Stimulated activated CD4-positive, alpha-beta T cell treated with anti-CD3 and anti-CD28 coated beads, TNF-alpha, amount 100 ng/mL, for 48 hours (primary cell): ENCODE data around the gene IFNAR1.

Experiments used
- DNase-seq, 3 donors: peaks; one replicate each; pipeline ENCODE4 v3.0.0-alpha.2; 2020; ENCODE audit warnings: low read depth in 3 of 3

Gene IFNAR1

DNA sequence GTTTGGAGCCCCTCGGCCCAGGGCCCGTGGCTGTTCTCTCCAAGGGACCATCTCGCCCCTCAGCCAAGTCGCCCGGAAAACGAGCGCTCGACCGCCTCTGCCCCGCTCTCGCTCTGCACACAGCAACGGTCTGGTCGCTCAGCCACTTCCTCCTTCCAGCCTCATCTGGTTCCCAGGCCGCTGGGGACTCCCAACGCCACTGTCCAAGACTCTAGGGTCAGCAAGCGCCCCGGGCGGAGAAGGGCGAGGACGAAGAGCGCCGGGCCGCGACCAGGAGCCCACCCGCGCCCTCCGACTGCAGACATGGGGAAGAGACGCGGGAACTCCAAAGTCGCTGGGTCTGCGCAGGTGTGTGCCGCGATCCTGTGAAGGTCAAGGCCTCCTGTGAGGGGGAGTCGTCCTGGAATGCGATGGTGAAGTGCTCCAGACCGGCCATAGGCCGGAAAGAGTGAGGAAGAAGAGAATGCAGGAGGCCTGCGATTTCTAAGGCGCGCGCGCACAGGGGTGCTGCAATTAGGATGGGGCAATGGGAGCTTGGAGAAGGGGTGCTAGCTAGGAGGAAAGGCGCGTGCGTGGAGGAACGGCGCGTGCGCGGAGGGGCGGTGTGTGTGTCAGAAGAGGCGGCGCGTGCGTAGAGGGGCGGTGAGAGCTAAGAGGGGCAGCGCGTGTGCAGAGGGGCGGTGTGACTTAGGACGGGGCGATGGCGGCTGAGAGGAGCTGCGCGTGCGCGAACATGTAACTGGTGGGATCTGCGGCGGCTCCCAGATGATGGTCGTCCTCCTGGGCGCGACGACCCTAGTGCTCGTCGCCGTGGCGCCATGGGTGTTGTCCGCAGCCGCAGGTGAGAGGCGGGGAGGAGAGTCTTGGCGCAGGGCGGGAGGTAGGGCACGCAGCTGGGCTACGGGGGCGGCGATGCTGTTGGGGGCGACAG, at the start of gene IFNAR1:
Gene IFNAR1, plus strand, starts transcription at position 680 of the 931 bp plus-strand sequence. Its CDS starts 86 bp downstream, at position 766.
- DNase-seq, result peak; percentile 94 to 99 (median 97)

DNA sequence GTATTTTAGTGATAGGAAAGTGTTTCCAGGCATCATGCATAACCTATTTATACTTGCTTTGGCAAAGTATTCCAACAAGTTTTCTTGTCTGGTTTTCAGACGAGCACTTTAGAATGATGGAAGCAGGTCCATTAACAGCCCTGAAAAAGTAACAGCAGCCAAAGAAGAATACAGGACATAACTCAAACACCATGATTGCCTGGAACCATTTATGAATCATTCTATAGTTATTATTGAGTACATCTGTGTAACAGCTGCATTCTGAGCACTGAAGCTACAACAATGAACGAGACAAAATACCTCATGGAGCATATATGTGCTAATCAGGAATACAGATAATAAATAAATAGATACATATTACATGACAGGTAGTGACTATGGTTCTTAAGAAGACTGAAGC, 46.0 kb upstream of the IFNAR1 start:
- DNase-seq, result no peak

DNA sequence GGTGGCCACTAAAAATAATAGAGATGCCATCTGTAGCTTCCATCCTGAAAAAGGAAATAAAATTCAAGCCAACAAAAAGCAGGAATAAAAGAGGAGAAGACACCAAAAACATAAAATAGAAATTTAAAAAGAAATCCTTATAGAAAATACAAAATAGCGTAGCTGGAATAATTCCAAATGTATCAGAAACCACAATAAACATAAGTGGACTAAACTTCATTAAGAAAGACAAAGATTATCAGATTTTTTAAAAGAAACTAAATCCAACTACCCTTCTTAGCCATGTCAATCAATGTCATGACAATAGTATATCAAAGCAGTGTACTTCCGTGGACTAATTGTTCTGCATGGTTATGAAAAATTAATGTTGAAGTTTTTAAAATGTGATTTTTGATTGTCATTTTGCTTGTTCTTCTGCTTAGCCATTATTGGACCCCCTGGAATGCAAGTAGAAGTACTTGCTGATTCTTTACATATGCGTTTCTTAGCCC, 45.4 kb upstream of the IFNAR1 start:
- no peak for DNase-seq

DNA sequence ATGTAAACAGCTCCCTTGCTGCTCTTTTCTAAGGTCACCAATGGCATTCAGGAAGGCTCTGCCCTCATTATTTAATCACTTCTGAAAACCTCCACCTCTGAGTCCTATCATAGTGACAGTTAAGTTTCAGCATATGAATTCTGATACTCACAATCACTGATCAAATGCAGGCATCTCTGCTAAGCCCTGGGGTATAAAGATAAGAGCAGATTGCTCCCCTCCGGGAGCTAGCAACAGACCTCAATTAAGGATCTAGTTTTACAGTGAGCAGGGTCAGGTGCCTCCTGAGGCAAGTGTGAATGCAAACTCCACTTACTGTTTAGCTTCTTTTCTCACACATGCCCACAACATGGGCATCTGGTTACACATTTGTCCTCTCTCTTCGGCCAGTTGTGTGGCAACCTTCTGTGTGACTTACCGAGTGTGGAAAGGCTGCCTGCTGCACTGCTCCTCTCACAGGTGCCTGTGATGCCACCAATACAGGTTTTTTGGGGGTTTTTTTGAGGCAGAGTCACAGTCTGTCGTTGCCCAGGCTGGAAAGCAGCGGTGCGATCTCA, 43.6 kb upstream of the IFNAR1 start:
- no peak for DNase-seq

DNA sequence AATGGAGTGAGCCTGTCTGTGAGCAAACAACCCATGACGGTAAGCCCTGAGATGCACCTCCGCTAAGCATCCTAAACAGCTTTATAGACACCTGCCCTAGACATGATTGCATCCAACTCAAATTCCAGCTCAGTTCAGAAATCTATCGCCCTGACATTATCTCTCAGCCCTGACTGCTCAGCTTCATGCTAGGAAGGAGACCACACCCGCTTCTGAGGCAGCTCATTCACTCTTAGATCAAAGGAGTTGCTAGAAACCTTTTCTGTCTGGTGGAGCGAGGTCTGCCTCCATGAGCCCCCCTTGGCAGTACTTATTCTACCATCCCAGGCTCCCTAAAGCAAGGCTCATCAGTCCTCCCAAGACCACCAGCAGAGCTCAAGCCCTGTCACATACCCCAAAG, 41.6 kb upstream of the IFNAR1 start:
- DNase-seq, result no peak

DNA sequence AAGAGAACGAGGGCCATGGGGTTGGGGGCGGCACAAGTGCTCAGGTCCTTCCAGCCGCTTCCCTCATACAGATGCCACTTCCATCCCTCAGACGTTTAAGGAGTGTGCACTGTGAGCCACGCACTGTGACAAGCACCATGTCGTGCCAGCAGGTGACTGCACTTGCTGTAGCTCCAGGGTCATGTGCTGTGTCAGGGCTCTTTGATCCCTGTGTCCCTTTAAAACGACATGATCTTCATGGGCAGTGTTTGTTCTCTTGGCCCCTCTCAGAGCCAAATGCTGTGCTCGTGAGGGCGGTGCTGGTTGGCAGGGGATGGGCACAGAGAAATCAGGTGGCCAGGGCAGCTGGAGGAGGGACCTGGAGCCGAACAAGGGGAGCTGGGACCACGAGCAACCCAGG, 38.7 kb upstream of the IFNAR1 start:
- DNase-seq, result no peak

DNA sequence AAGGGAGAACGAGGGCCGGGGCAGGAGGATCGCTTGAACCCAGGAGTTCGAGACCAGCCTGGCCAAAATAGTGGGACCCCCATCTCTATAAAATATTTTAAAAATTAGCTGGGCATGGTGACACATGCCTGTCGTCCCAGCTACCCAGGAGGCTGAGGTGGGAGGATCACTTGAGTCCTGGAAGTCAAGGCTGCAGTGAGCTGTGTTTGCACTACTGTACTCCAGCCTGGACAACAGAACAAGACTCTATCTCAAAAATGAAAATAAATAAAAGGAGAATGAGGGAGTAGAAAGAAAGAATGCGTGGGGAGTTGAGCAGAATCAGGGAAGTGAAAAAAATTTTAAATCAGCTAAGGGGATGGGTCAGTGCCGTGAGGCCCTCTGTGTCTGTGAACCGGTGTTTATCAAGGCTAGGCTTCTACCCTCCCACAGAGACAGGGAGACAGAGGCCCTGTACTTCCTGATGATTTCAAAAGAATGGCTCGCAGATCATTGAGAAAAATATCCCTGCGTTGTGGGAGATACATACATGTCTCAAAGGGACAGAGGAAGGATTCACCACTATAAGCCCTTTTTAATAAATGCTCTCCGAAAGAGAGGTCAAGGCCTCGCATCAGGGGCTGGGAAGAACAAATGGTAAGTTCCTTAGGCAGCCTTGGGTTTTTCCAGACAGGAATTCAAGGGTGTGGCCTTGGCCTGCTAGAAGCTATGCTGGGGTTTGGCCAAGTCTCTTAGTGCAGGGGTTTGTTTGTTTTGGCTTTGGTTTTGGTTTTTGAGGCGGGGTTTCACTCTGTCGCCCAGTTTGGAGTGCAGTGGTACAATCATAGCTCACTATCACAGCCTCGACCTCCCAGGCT, 37.9 kb upstream of the IFNAR1 start:
- DNase-seq, result no peak

DNA sequence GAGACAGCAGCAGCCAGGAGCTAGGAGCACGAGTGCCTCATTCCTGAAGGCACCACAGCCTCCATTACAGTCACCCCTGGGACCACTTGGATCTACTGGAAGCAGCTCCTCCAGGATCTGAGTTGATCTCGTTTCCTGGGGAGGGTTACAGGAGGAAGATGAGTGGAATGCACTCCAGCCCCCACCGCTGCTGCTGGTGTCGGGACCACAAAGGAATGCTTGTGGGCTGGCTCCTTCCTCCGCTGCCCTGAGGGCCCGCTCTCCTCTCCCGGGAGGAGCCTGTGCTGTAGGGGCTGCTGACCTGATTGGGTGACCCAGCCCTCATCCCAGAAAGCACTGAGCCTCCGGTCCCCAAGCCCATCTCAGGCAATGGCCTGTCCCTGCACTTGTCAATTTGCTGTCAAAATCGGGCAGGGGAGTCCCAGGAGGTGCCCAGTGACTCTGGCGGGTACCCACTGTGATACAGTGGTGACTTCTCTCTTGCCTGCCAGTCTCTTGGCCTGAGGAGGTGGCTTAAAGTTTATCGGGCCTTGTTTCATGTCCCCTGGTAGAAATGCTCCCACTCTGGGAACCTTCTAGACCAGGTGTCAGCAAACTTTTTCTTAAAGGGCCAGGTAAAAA, 35.5 kb upstream of the IFNAR1 start:
- no peak for DNase-seq

DNA sequence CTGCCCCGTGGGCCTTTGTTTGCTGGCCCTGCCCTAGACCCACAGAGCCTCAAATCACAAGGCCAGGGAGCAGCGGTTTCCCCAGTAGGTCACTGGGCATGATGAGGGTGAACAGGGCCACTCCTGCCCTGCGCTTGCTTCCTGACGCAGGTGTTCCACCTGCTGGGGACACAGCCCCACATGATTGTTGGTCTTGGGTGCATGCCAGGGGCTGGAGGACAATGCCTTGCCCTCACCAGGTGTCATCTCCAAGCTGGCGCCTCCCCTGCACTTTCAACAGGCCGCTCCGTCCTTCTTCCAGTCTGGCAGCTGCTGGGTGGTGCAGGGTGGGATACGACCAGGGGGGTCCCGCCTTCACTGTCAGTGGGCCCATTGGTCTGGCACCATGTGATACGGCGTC, 34.3 kb upstream of the IFNAR1 start:
- DNase-seq, result no peak

DNA sequence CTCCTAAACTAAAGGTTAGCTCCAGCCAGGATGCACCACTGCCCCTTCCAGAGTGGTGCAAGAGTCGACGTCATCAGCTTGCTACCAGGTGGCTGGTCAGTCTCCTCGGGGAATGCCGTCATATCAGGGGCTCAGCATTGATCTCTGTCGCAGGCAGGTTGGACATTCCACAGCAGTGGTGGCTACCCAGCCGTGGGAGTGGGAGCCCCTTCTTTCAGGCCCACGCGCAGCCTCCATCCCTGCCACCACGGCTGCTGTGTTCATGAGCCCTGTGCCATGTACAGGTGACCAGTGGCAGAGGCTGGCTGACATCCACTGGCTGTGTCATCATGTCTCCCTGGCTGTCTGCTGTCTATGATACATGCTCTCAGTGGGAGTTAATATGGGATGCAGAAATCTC, 33.1 kb upstream of the IFNAR1 start:
- DNase-seq, result no peak

DNA sequence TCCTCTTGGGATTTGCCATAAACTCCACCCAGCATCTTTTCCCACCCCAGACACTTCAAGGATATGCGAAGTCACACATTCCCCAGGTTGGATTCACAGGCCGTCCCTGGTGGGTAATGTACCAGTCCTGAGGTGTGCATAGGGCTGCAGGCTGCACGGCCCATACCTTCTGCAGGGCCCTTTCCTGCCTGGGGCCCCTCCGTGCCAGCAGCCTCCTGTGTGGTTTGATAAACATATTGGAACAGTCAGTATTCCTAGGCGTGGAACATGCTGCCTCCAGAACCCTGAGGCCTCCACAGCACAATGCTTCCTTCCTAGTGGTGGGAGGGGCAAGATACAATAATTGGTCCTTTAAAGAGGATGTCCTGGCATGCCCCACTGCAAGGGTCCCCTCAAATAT, 32.0 kb upstream of the IFNAR1 start:
- DNase-seq, result no peak

DNA sequence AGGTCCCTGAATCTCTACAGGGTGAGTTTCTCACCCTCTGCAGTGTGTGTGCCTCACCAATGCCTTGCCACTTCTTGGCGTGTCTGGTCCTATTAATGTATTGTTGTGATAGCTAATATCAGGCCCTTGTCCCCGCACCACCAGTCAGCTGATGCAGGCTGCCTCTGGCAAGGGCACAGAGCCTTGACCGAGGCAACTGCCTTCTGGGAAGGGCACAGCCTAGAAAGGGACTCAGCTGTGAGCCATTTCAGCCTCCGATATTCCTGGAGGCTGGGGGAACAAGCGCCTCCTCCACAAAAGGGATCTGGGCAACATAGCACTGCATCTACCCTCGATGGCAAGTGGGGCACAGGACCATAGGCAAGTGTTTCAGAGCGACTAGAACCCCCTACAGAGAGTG, 31.6 kb upstream of the IFNAR1 start:
- no peak for DNase-seq

DNA sequence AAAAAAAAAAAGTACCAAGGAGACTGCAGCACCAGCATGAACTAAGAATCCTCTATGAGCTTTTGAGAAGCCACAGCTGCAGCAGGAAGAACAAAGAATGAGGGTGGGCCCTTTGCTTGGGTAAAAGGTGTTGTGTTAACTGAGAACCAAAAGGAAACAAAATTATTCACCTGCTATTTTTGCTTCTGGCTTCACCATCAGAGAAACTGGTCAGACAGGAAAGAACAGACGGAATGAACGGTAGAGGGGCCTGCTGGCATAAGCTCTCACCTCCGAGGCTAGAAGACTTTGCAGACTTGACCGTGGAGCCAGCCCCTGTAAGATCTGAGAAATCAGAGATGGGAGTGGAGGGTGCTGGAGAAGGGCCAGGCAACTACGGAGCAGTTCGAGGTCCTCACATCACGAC, 31.0 kb upstream of the IFNAR1 start:
- no peak for DNase-seq

DNA sequence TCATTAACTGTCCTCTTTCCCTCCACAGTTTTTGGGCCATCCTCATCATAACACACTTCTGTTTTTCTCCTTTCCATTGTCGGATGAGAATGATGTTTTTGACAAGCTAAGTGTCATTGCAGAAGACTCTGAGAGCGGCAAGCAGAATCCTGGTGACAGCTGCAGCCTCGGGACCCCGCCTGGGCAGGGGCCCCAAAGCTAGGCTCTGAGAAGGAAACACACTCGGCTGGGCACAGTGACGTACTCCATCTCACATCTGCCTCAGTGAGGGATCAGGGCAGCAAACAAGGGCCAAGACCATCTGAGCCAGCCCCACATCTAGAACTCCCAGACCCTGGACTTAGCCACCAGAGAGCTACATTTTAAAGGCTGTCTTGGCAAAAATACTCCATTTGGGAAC, 28.6 kb upstream of the IFNAR1 start:
- no peak for DNase-seq

DNA sequence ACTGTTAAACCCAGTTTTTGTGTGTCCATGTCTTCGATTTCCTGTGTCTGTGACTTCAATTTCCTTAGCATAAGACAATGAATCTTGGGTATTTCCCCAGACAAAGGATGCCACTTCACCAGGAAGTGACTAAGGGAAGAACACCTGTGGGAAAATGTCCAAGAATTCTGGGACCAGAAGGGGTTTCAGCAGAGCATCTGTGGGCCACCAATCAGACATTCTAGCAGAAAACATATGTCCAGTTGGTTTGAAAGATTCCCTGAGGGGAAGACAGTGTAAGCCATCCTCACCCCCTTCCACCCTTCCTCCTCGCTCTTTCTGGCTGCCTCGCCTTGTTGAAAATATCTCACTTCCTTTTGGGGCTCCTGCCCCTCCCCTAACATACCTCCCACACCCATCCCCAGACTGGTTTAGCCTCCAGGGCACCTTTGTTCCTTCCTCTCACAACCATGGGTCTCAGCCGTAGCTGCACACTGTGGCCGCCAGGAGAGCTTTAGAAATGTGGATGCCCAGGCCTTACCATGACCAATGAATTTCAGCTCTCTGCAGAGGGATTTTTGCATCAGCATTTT, 25.5 kb upstream of the IFNAR1 start:
- DNase-seq, result peak; percentile 10 to 40 (median 27)

DNA sequence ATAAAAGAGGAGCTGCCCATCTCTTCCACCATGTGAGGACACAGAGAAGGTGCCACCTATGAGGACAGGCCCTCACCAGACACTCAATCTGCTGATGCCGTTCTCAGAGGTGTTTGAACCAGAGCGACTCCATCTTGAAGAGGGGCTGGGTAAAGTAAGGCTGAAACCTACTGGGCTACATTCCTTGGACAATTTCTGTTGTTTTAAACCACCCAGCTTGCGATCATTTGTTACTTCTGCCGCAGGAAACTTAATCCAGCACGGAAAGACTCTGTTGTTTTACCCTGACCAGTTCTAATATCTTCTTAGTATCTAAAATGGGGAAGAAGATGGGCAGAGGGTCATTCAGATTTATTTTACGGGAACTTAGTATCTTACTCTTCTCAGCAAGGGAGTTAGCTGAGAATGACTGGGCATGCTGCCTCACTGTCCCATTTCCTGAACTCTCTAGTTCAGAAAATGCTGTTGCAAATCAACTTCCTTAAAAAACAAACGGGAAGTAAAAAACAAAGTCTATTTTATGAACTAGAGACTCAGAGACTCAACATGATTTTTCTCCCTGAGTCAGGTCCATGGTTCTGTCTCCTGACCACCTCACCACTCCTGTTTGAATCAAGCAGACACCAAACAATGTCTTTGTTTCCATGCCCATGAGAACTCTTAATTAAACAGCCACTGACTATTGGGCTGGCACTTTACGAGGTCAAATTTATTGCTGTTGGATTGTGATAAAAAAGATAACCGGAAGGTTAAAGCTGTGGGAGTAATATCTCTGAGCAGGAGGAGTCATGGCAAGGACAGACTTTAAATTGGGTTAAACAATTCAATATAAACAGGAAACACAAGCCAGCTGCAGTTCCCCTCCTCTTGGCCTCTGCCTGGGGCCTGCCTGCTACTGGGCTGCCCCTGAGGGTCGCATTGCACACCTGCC, 23.8 kb upstream of the IFNAR1 start:
- DNase-seq, result no peak

DNA sequence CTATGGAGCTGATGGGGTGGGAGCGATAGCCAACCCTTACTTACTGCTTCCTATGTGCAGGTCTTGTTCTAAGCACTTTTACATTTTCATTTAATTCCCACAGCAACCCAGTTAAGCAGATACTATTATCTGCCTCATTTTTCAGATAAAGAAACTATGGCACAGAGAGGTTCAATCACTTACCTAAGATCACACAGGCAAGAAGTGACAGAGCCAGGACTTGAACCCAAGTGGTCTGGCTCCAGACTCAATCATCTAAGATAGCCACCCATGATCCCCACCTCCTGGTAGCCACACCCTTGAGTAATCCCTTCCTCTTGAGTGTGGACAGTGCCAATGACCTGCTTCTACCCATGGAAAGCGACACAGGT, 23.2 kb upstream of the IFNAR1 start:
- no peak for DNase-seq

DNA sequence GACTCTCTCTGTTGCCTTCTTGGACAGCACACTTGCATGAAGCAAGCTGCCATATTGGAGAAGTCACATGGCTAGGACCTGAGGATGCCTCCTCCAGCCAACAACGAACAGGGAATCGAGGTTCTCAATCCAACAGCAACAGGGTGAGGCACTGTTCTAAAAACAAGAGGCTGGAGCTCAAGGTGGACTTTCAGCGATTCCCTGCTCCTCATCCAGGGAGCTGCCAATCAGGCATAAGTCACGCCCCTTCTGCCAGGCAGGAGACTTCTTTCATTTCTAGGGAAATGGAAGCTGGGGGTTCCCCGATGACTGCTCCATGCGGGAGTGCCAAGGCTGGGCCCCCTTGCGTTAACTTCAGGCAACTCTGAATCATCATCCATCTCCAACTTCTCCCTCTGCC, 22.7 kb upstream of the IFNAR1 start:
- no peak for DNase-seq

DNA sequence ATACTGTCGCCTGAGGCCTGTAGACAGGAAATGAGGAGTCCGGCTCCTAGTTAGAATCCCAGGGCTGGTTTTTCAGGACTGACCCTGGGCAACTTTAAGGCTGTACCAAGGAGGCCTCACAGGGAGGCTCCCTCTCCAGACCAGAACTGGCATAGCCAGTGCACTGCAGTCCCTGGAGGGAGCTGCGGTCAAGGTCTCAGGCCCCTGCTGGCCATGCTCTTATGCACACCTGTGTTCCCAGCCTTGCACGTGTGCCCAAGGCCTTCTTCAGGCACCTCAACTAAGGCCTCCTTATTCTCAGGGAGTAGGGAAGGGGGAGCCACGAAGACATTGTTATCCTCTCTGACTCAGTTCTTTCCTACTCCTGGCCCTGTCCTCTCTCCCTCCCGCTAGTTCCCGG, 22.0 kb upstream of the IFNAR1 start:
- no peak for DNase-seq

DNA sequence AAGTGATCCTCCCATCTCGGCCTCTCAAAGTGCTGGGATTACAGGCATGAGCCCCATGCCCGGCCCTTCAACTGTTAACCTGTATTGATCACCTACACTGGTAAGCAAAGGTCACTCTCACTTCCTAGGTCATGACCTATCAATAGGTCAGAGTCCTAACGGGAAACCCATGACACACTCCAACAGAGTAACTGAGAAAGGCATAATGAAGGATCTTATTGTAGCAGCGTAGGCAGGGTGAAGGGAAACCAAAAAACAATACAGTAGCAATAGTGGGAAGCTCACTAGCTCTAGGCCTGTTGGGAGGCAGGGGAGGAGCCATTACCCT, 19.5 kb upstream of the IFNAR1 start:
- no peak for DNase-seq

DNA sequence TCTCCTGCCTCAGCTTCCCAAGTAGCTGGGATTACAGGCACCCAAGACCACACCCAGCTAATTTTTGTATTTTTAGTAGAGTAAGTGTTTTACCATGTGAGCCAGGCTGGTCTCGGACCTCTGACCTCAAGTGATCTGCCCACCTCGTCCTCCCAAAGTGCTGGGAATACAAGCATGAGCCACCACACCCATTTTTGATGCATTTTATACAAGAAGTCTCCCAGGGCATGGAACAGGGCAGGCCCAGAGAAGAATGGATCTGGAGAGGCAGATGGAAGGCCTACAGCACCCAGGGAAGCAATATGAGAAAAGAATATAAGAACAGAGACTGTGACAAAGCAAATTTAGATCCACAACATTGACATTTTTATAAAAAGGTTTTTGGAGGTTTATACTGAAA, 18.8 kb upstream of the IFNAR1 start:
- DNase-seq, result no peak
